GM12878 (cell line): Measurements from ENCODE around the gene OR2M3. TPM values are rescaled to one million over a fixed set of nuclear protein-coding genes. Genes with fewer than 3 reads are reported as not detected.

Experiments used
- ATAC-seq: fragments of 200-7000 bp; cut with Tn5 transposase; 3 replicates; pipeline ENCODE4 v1.9.1; 2020; ENCODE audit warnings: mild to moderate bottlenecking, moderate library complexity
- BruUV-seq: library from RNA; stranded (reverse); fragments of 400-500 nt; replicated peaks from 2 replicates; lab custom pipeline; 2021; lab: Mats Ljungman, UMichigan
- CTCF ChIA-PET: fragments of 300-600 bp; sonication (Branson Sonifier 250); formaldehyde crosslinking; extraction: SDS; loops from one replicate; lab custom pipeline; 2021; ENCODE audit warnings: inconsistent platforms; lab: Yijun Ruan, JAX
- POLR2A ChIA-PET: fragments of 350-600 bp; formaldehyde crosslinking; extraction: SDS; loops from one replicate; lab custom pipeline; 2021; ENCODE audit warnings: inconsistent platforms; lab: Charles Lee
- RAD21 ChIA-PET: fragments of 300-600 bp; sonication (Branson Sonifier 250); formaldehyde crosslinking; loops from one replicate; lab custom pipeline; 2023; ENCODE audit warnings: antibody characterized with exemption; ENCODE audit not compliant: unreplicated experiment; lab: Charles Lee
- SMC1A ChIA-PET: fragments of 300-600 bp; sonication (Branson Sonifier 250); formaldehyde crosslinking; loops from one replicate; lab custom pipeline; 2023; ENCODE audit not compliant: unreplicated experiment, uncharacterized antibody; lab: Charles Lee
- DNase-seq: peaks from one replicate; pipeline ENCODE4 v3.0.0-alpha.2; 2011; ENCODE audit warnings: low read depth, low spot score
- FAIRE-seq: peaks from 3 replicates; lab custom pipeline; 2011; peaks lifted over from hg19 to GRCh38; lab: Jason Lieb, UNC
- H2AFZ ChIP-seq: 2 replicates; pipeline ENCODE4 v1.6.0; 2011; ENCODE audit warnings: low read depth, low read length, control low read depth; ENCODE audit not compliant: control insufficient read depth
- H3K27ac ChIP-seq: 2 replicates; pipeline ENCODE4 v1.5.1; 2011; ENCODE audit warnings: control low read depth; ENCODE audit not compliant: control insufficient read depth, insufficient read depth
- H3K27me3 ChIP-seq, 2 experiments: replicated peaks in 1 of 2; 2 replicates each; pipeline versions ENCODE4 v1.6.0 to v1.6.1; 2011; ENCODE audit warnings: low read length in 1 of 2; ENCODE audit not compliant: control insufficient read depth in 2 of 2, insufficient read depth in 2 of 2
- H3K36me3 ChIP-seq, 2 experiments: 2 replicates each; pipeline ENCODE4 v1.5.1; 2011; ENCODE audit warnings: low read length in 1 of 2; ENCODE audit not compliant: control insufficient read depth in 2 of 2, insufficient read depth in 2 of 2
- H3K4me1 ChIP-seq: 2 replicates; pipeline ENCODE4 v1.6.1; 2011; ENCODE audit warnings: mild to moderate bottlenecking, low read length, moderate library complexity, mixed read lengths; ENCODE audit not compliant: control insufficient read depth, insufficient read depth
- H3K4me2 ChIP-seq: 2 replicates; pipeline ENCODE4 v1.6.0; 2011; ENCODE audit warnings: control low read depth; ENCODE audit not compliant: control insufficient read depth, insufficient read depth
- H3K4me3 ChIP-seq: fragments of 200-600 bp; sonication (generic); 2 replicates; pipeline ENCODE4 v1.5.1; 2016
- H3K79me2 ChIP-seq: 2 replicates; pipeline ENCODE4 v1.6.0; 2011; ENCODE audit warnings: low read length; ENCODE audit not compliant: control insufficient read depth, insufficient read depth
- H3K9ac ChIP-seq: 2 replicates; pipeline ENCODE4 v1.8.0; 2011; ENCODE audit warnings: low read length, control low read depth, mixed read lengths; ENCODE audit not compliant: control insufficient read depth, insufficient read depth
- H3K9me3 ChIP-seq: replicated peaks from 3 replicates; pipeline ENCODE4 v1.5.1; 2011; ENCODE audit warnings: mild to moderate bottlenecking, low read length; ENCODE audit not compliant: control insufficient read depth, insufficient read depth
- H4K20me1 ChIP-seq: 2 replicates; pipeline ENCODE4 v1.6.0; 2011; ENCODE audit not compliant: control insufficient read depth, insufficient read depth
- BCL3 ChIP-seq: IDR thresholded peaks from 2 replicates; pipeline ENCODE4 v1.6.1; 2011; ENCODE audit warnings: borderline replicate concordance, low read depth, mild to moderate bottlenecking, moderate library complexity, low read length; ENCODE audit not compliant: insufficient read depth, poor library complexity, severe bottlenecking
- CBX5 ChIP-seq: sonication (generic); IDR thresholded peaks from 2 replicates; pipeline ENCODE4 v1.6.1; 2016; ENCODE audit warnings: low read depth, moderate library complexity, mild to moderate bottlenecking, inconsistent platforms
- CTCF ChIP-seq, 3 experiments: IDR thresholded peaks in 2 of 3; conservative IDR thresholded peaks in 1 of 3; 2 replicates each; pipeline ENCODE4 v1.5.1; 2011; ENCODE audit warnings: low read depth in 3 of 3, low read length in 3 of 3, mild to moderate bottlenecking in 3 of 3, control low read depth in 2 of 3, moderate library complexity in 2 of 3, inconsistent platforms in 1 of 3, mixed read lengths in 1 of 3; ENCODE audit not compliant: control insufficient read depth in 2 of 3, insufficient read depth in 1 of 3; ENCODE audit errors: extremely low read depth in 1 of 3
- HDAC6 ChIP-seq: fragments of 200-600 bp; sonication (generic); IDR thresholded peaks from one replicate; pipeline ENCODE4 v1.8.0; 2017; ENCODE audit warnings: antibody characterized with exemption; ENCODE audit not compliant: unreplicated experiment
- HDGF ChIP-seq: fragments of 450-650 bp; IDR thresholded peaks from 2 replicates; pipeline ENCODE4 v1.6.1; 2016; ENCODE audit warnings: antibody characterized with exemption
- KAT2A ChIP-seq: conservative IDR thresholded peaks from 2 replicates; pipeline ENCODE4 v1.6.1; 2011; ENCODE audit warnings: low read depth, low read length; ENCODE audit not compliant: control insufficient read depth
- KLF5 ChIP-seq: fragments of 450-650 bp; IDR thresholded peaks from 2 replicates; pipeline ENCODE4 v1.6.1; 2014; ENCODE audit warnings: mild to moderate bottlenecking; ENCODE audit not compliant: partially characterized antibody
- RB1 ChIP-seq: fragments of 450-650 bp; formaldehyde crosslinking; IDR thresholded peaks from 2 replicates; pipeline ENCODE4 v1.6.1; 2017; ENCODE audit warnings: mild to moderate bottlenecking, borderline replicate concordance
- SMC3 ChIP-seq: IDR thresholded peaks from 2 replicates; pipeline ENCODE4 v1.6.1; 2011; ENCODE audit warnings: low read length, improper control_type of control experiment, borderline replicate concordance
- TARDBP ChIP-seq: IDR thresholded peaks from 2 replicates; pipeline ENCODE4 v1.6.1; 2016; ENCODE audit warnings: borderline replicate concordance
- TCF7 ChIP-seq: IDR thresholded peaks from 2 replicates; pipeline ENCODE4 v1.6.1; 2014; ENCODE audit warnings: antibody characterized with exemption, borderline replicate concordance
- YY1 ChIP-seq: IDR thresholded peaks from 2 replicates; pipeline ENCODE4 v1.6.1; 2011; ENCODE audit warnings: low read depth, mild to moderate bottlenecking, low read length
- ZNF274 ChIP-seq: IDR thresholded peaks from one replicate; pipeline ENCODE4 v1.8.0; 2011; ENCODE audit not compliant: insufficient read length, insufficient read depth
- ZZZ3 ChIP-seq: IDR thresholded peaks from 2 replicates; pipeline ENCODE4 v1.6.1; 2011; ENCODE audit warnings: low read depth; ENCODE audit not compliant: control insufficient read depth, insufficient read length
- WGBS: methylation state at CpG from one replicate; pipeline ENCODE4 v1.1.6; 2016; ENCODE audit warnings: low lambda C conversion rate; ENCODE audit not compliant: insufficient replicate concordance, insufficient coverage; ENCODE audit errors: missing lambda C conversion rate; 5-methylcytosine and 5-hydroxymethylcytosine counted together
- in situ Hi-C: fragments of 300-500 bp; cut with MboI; formaldehyde crosslinking; loops from 9 replicates; pipeline ENCODE4 v1.14.3; 2018; ENCODE audit warnings: mixed read lengths
- intact Hi-C: fragments of 100-400 bp; cut with micrococcal nuclease; formaldehyde crosslinking; loops from one replicate; pipeline ENCODE4 v1.14.2; 2022; ENCODE audit not compliant: unreplicated experiment
- polyA plus RNA-seq, 11 experiments: library from polyadenylated mRNA; depleted of rRNA in 4 of 11; unstranded in 6 of 11; stranded (reverse) in 5 of 11; fragments of >200 nt; fragmentation: Nextera tagmentation in 4 of 11; fragmentation: Illumina TruSeq in 1 of 11; extraction: Ambion mirVana in 4 of 11; extraction: Trizol in 1 of 11; gene quantifications; 1 replicate in 1 of 11; 2 replicates in 10 of 11; pipeline versions ENCODE4 v1.2.1 to v1.2.3, GENCODE V29; 2011 to 2016; ENCODE audit warnings: inconsistent platforms in 2 of 11, missing spikeins in 2 of 11, low read depth in 1 of 11
- total RNA-seq, 4 experiments: library from RNA; depleted of rRNA in 3 of 4; stranded (reverse); fragments of >200 nt in 3 of 4; fragmentation: Illumina TruSeq in 1 of 4; extraction: Trizol in 1 of 4; gene quantifications; 2 replicates each; pipeline versions ENCODE4 v1.2.1 to v1.2.3, GENCODE V29; 2013 to 2021

OR2M3 gene
- total and polyA plus RNA-seq, 10 of the 15 experiments (the other 5 are each of a cell fraction or from before 2014, with no cell fraction given): 0.05 TPM; not detected in 9

- H3K79me2 ChIP-seq: no peaks in the 10 kb centered on the region
- RAD21 ChIA-PET: no interaction called here
- ATAC-seq: no peak
- no peak for DNase-seq
- H3K27ac ChIP-seq: no peak overlapping the region
- no peaks in the 10 kb centered on the region for H3K27me3 ChIP-seq
- BruUV-seq: no TSS peak
- in situ Hi-C loops (no loop called here), intact Hi-C loops (no loop called here)
- H3K9me3 ChIP-seq: no peaks in the 10 kb centered on the region
- 11% methylated on average over 3 of the region's 3 CpGs for WGBS
- H3K4me1 ChIP-seq: no peaks in the 10 kb centered on the region
- no peak overlapping the region for H3K9ac ChIP-seq
- no peak overlapping the region for H3K4me2 ChIP-seq
- TF ChIP-seq RB1: no peak
- TF ChIP-seq YY1: no peak
- no peak for TF ChIP-seq KAT2A
- TF ChIP-seq SMC3: no peak
- no peak for TF ChIP-seq TCF7
- TF ChIP-seq BCL3: no peak
- no peak for TF ChIP-seq ZNF274
- no peak for TF ChIP-seq KLF5
- TF ChIP-seq HDAC6: no peak
- no peak for TF ChIP-seq ZZZ3
- TF ChIP-seq CBX5: no peak
- TF ChIP-seq HDGF: no peak
- no peak for TF ChIP-seq TARDBP
- no peak for TF ChIP-seq CTCF (IDR thresholded peaks at IDR 0.05 in 2 of 3, conservative IDR thresholded peaks at IDR 0.05 in 1 of 3; ENCODE audit: control insufficient read depth in 2 of 3, extremely low read depth in 1 of 3, insufficient read depth in 1 of 3, low read depth in 3 of 3, low read length in 3 of 3)
- no peaks in the 10 kb centered on the region for H4K20me1 ChIP-seq
- no peak overlapping the region for H2AFZ ChIP-seq
- no peak for FAIRE-seq
- H3K4me3 ChIP-seq: no peak overlapping the region
- POLR2A ChIA-PET: no interaction called here
- H3K36me3 ChIP-seq: no peaks in the 10 kb centered on the region
- SMC1A ChIA-PET: no interaction called here
- CTCF ChIA-PET: no interaction called here
Measured at GRCh38 chr1:248187363-248187762, 9.7 kb upstream of the OR2M3 start.
